Endothelial cell of umbilical vein (primary cell): ENCODE measurements around the gene SAV1. TPM values are rescaled to one million over a fixed set of nuclear protein-coding genes. Genes with fewer than 3 reads are reported as not detected.

Experiments used
- BruUV-seq: library from RNA; stranded (reverse); fragments of 400-500 nt; replicated peaks from 2 replicates; lab custom pipeline; 2021; lab: Mats Ljungman, UMichigan
- CTCF ChIA-PET: fragments of 300-600, 350-600 bp; sonication (Branson Sonifier 250); formaldehyde crosslinking; loops from one replicate; lab custom pipeline; 2021; ENCODE audit warnings: antibody characterized with exemption, inconsistent platforms; lab: Charles Lee
- POLR2A ChIA-PET: fragments of 300-600, 350-600 bp; sonication (Branson Sonifier 250); formaldehyde crosslinking; loops from one replicate; lab custom pipeline; 2021; ENCODE audit warnings: antibody characterized with exemption, inconsistent platforms; lab: Charles Lee
- DNase-seq: peaks from one replicate; pipeline ENCODE4 v3.0.0-alpha.2; 2011; ENCODE audit warnings: low read depth, low spot score
- FAIRE-seq: peaks from 2 replicates; lab custom pipeline; 2011; peaks lifted over from hg19 to GRCh38; lab: Jason Lieb, UNC
- H2AFZ ChIP-seq: 2 replicates; pipeline ENCODE4 v1.6.0; 2012; ENCODE audit warnings: low read depth, low read length, control low read depth, inconsistent platforms
- H3K27ac ChIP-seq: 2 replicates; pipeline ENCODE4 v1.5.1; 2011; ENCODE audit warnings: low read depth, mild to moderate bottlenecking, control low read depth, low read length, moderate library complexity; ENCODE audit not compliant: insufficient read depth
- H3K27me3 ChIP-seq, 2 experiments: 2 replicates each; pipeline versions ENCODE4 v1.6.0 to v1.6.1; 2011; ENCODE audit warnings: low read length in 2 of 2, mixed read lengths in 1 of 2; ENCODE audit not compliant: control insufficient read depth in 2 of 2, insufficient read depth in 2 of 2
- H3K36me3 ChIP-seq, 2 experiments: 2 replicates in 1 of 2; 3 replicates in 1 of 2; pipeline ENCODE4 v1.5.1; 2011; ENCODE audit warnings: low read length in 2 of 2, mild to moderate bottlenecking in 1 of 2, moderate library complexity in 1 of 2; ENCODE audit not compliant: control insufficient read depth in 2 of 2, insufficient read depth in 2 of 2; ENCODE audit errors: extremely low read depth in 1 of 2
- H3K4me1 ChIP-seq: 3 replicates; pipeline ENCODE4 v1.5.1; 2011; ENCODE audit warnings: mild to moderate bottlenecking, low read length; ENCODE audit not compliant: control insufficient read depth, insufficient read depth; ENCODE audit errors: extremely low read depth
- H3K4me2 ChIP-seq: 2 replicates; pipeline ENCODE4 v1.6.1; 2011; ENCODE audit warnings: low read length, control low read depth, mixed read lengths; ENCODE audit not compliant: insufficient read depth
- H3K4me3 ChIP-seq, 3 experiments: fragments of 200-600 bp in 1 of 3; sonication (generic), shearing (Covaris generic) in 1 of 3; replicated peaks in 1 of 3; 2 replicates each; pipeline ENCODE4 v1.5.1; 2011 to 2016; ENCODE audit warnings: control low read depth in 3 of 3, low read length in 3 of 3, mild to moderate bottlenecking in 2 of 3, inconsistent platforms in 1 of 3, low read depth in 1 of 3, moderate library complexity in 1 of 3; ENCODE audit not compliant: insufficient read depth in 1 of 3
- H3K79me2 ChIP-seq: 2 replicates; pipeline ENCODE4 v1.6.0; 2012; ENCODE audit warnings: low read length, inconsistent platforms; ENCODE audit not compliant: control insufficient read depth, insufficient read depth
- H3K9ac ChIP-seq: replicated peaks from 2 replicates; pipeline ENCODE3; 2011; ENCODE audit warnings: low read length, control low read depth; ENCODE audit not compliant: insufficient read depth; ENCODE audit errors: extremely low read depth
- H3K9me1 ChIP-seq: replicated peaks from 3 replicates; pipeline ENCODE4 v1.6.0; 2011; ENCODE audit warnings: mild to moderate bottlenecking, low read length; ENCODE audit not compliant: control insufficient read depth, insufficient read depth; ENCODE audit errors: extremely low read depth
- H3K9me3 ChIP-seq: replicated peaks from 2 replicates; pipeline ENCODE4 v1.5.1; 2012; ENCODE audit warnings: low read length, inconsistent platforms; ENCODE audit not compliant: control insufficient read depth, insufficient read depth
- H4K20me1 ChIP-seq: replicated peaks from 2 replicates; pipeline ENCODE3; 2011; ENCODE audit warnings: mild to moderate bottlenecking, low read length; ENCODE audit not compliant: control insufficient read depth, insufficient read depth; ENCODE audit errors: extremely low read depth
- CTCF ChIP-seq, 2 donors: IDR thresholded peaks; 1 replicate in 1 of 2; 2 replicates in 1 of 2; pipeline ENCODE4 v1.5.1; 2011; ENCODE audit warnings: low read length in 2 of 2, mild to moderate bottlenecking in 2 of 2, moderate library complexity in 2 of 2, control low read depth in 1 of 2, inconsistent platforms in 1 of 2, low read depth in 1 of 2; ENCODE audit not compliant: insufficient read depth in 1 of 2; ENCODE audit errors: extremely low read depth in 1 of 2
- EZH2 ChIP-seq: IDR thresholded peaks from 2 replicates; pipeline ENCODE4 v1.6.1; 2012; ENCODE audit warnings: borderline replicate concordance, low read depth, mild to moderate bottlenecking, moderate library complexity, low read length, inconsistent platforms; ENCODE audit not compliant: severe bottlenecking
- FOS ChIP-seq: IDR thresholded peaks from 2 replicates; pipeline ENCODE4 v1.6.1; 2011; ENCODE audit warnings: mild to moderate bottlenecking, low read length, moderate library complexity, borderline replicate concordance; ENCODE audit not compliant: insufficient read depth
- GATA2 ChIP-seq: IDR thresholded peaks from 2 replicates; pipeline ENCODE4 v1.7.0; 2011; ENCODE audit warnings: low read depth, mild to moderate bottlenecking, moderate library complexity, mixed read lengths, low read length; ENCODE audit not compliant: insufficient read length, insufficient read depth
- JUN ChIP-seq: IDR thresholded peaks from 2 replicates; pipeline ENCODE4 v1.6.1; 2011; ENCODE audit warnings: borderline replicate concordance, low read depth; ENCODE audit not compliant: insufficient read length, insufficient read depth
- MAX ChIP-seq: IDR thresholded peaks from 2 replicates; pipeline ENCODE4 v1.6.1; 2011; ENCODE audit not compliant: insufficient read depth, insufficient read length
- MYC ChIP-seq: IDR thresholded peaks from one replicate; pipeline ENCODE4 v1.6.1; 2011; ENCODE audit warnings: mild to moderate bottlenecking, low read depth, low read length
- POLR2A ChIP-seq: IDR thresholded peaks from 2 replicates; pipeline ENCODE4 v1.6.1; 2012; ENCODE audit warnings: low read depth, mild to moderate bottlenecking, control low read depth, low read length
- POLR2AphosphoS5 ChIP-seq: IDR thresholded peaks from 2 replicates; pipeline ENCODE4 v1.6.1; 2012; ENCODE audit warnings: low read depth, mild to moderate bottlenecking, control low read depth, low read length, moderate library complexity; ENCODE audit not compliant: insufficient read depth
- dilution Hi-C: fragments of 300-500 bp; cut with MboI; formaldehyde crosslinking; loops from one replicate; pipeline ENCODE4 v1.15.0; 2019; ENCODE audit warnings: low sequenced_read_pairs; ENCODE audit not compliant: extremely low pct_ligation_motif_present
- intact Hi-C: fragments of 100-400 bp; cut with micrococcal nuclease; formaldehyde crosslinking; loops from one replicate; pipeline ENCODE4 v1.10.0; 2022
- polyA plus RNA-seq, 4 experiments: library from polyadenylated mRNA; depleted of rRNA in 3 of 4; stranded (reverse) in 3 of 4; unstranded in 1 of 4; fragments of >200 nt; gene quantifications; 2 replicates each; pipeline versions ENCODE4 v1.2.1 to v1.2.3, GENCODE V29; 2011 to 2012; ENCODE audit warnings: missing spikeins in 1 of 4
- total RNA-seq: library from RNA; stranded (reverse); gene quantifications from 2 replicates; pipeline ENCODE4 v1.2.3, GENCODE V29; 2021

SAV1 gene
- total and polyA plus RNA-seq, 2 donors (not counting 3 experiments of a cell fraction or from before 2014, with no cell fraction given) = 7.1 to 31.0 TPM

- dilution Hi-C loops (no loop called here), intact Hi-C loops (no loop called here)
- Histone ChIP-seq H3K4me2 (no peak overlapping the region), H2AFZ (no peak overlapping the region), H3K27ac (no peak overlapping the region), H3K36me3 (no peaks in the 10 kb centered on the region), H3K4me1 (no peaks in the 10 kb centered on the region), H3K4me3 (no peak overlapping the region), H4K20me1 (no peaks in the 10 kb centered on the region), H3K27me3 (no peaks in the 10 kb centered on the region), H3K9me3 (no peaks in the 10 kb centered on the region), H3K9me1 (no peaks in the 10 kb centered on the region), H3K9ac (no peak overlapping the region), H3K79me2 (no peaks in the 10 kb centered on the region)
- BruUV-seq = no TSS peak
- no peak for TF ChIP-seq FOS
- no peak for TF ChIP-seq CTCF (IDR thresholded peaks at IDR 0.05; ENCODE audit: extremely low read depth in 1 of 2, insufficient read depth in 1 of 2, low read depth in 1 of 2, low read length in 2 of 2)
- TF ChIP-seq MYC = no peak
- TF ChIP-seq JUN = no peak
- no peak for TF ChIP-seq GATA2
- no peak for TF ChIP-seq EZH2
- no peak for TF ChIP-seq POLR2A
- TF ChIP-seq MAX = no peak
- TF ChIP-seq POLR2AphosphoS5 = no peak
- DNase-seq (no peak), FAIRE-seq (no peak)
- CTCF ChIA-PET = interaction anchor here (0.7 kb wide), 1 partner anchor 102 kb away, joined by 3 read pairs; no protein-coding TSS in a partner anchor
- POLR2A ChIA-PET = no interaction called here
These were observed 55.3 kb downstream of the SAV1 start for GRCh38 chr14:50612806-50613205.
